GM12873 (cell line): ENCODE results near the gene SNX21.

ENCODE experiments used
- TF ChIP-seq, protein P1 (sequence below): IDR thresholded peaks from 2 replicates; pipeline ENCODE4 v1.5.1; 2012; ENCODE audit warnings: low read depth, mild to moderate bottlenecking, moderate library complexity, low read length, control low read depth; ENCODE audit not compliant: insufficient read depth; ENCODE audit errors: missing control alignments

SNX21 gene, protein sequence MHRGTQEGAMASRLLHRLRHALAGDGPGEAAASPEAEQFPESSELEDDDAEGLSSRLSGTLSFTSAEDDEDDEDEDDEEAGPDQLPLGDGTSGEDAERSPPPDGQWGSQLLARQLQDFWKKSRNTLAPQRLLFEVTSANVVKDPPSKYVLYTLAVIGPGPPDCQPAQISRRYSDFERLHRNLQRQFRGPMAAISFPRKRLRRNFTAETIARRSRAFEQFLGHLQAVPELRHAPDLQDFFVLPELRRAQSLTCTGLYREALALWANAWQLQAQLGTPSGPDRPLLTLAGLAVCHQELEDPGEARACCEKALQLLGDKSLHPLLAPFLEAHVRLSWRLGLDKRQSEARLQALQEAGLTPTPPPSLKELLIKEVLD

DNA sequence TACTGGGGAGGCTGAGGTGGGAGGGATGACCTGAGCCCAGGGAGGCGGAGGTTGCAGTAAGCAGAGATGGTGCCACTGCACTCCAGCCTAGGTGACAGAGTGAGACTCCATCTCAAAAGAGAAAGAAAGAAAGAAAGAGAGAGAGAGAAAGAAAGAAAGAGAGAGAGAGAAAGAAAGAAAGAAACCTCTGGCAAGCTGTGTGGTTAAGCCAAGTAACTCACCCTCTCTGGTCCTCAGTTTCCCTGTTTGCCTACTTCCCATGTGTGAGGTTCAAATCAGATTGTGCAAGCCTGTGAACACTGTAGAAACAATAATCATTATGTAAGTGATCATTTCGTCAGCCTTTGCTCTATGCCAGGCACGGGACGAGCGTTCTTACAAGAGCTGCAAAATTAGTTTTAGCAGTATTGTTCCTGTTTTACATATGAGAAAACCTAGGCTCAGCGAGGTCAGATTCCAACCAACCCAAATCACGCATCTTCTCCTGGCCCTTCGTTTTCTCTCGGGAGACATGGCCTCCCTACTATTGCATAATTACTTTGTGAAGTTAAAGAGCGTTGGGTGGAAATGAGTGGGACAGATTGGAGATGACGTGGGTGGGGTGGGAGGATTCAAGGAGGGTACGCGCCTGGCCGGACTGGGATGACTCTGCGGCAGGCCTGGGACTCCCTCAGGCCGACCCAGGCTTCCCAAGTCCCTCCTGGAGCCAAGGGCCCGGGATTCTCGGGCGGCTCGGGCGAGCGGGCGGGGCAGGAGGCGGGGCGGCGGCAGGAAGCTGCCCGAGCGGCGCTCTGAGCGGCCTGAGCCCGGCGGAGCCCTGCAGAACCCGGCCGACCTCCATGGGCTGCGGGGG is at the start of gene SNX21:
Gene SNX21, plus strand, starts transcription at position 770 of the 853 bp plus-strand sequence. CDS start 121 bp downstream, outside the sequence.
- TF ChIP-seq, protein P1, sequence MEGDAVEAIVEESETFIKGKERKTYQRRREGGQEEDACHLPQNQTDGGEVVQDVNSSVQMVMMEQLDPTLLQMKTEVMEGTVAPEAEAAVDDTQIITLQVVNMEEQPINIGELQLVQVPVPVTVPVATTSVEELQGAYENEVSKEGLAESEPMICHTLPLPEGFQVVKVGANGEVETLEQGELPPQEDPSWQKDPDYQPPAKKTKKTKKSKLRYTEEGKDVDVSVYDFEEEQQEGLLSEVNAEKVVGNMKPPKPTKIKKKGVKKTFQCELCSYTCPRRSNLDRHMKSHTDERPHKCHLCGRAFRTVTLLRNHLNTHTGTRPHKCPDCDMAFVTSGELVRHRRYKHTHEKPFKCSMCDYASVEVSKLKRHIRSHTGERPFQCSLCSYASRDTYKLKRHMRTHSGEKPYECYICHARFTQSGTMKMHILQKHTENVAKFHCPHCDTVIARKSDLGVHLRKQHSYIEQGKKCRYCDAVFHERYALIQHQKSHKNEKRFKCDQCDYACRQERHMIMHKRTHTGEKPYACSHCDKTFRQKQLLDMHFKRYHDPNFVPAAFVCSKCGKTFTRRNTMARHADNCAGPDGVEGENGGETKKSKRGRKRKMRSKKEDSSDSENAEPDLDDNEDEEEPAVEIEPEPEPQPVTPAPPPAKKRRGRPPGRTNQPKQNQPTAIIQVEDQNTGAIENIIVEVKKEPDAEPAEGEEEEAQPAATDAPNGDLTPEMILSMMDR: no peak

DNA sequence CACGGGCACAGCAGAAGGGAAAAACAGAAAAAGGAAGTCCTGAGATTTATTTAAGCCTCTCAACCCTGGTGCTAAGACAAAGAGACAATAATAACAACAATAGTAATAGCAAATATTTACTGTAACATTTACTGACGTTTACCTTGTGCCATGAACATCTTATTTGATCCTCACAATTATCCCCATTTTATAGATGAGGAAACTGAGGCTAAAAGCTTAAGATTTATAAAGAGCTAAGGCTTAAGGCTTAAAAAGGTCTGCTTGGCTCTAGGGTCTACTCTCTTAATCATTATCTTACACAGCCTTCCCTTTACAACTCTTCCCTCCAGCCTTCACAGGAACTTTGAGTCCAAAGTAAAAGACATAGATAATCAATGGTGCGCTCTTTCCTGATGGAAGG is 45.2 kb upstream of the SNX21 start:
- TF ChIP-seq, protein P1: no peak

DNA sequence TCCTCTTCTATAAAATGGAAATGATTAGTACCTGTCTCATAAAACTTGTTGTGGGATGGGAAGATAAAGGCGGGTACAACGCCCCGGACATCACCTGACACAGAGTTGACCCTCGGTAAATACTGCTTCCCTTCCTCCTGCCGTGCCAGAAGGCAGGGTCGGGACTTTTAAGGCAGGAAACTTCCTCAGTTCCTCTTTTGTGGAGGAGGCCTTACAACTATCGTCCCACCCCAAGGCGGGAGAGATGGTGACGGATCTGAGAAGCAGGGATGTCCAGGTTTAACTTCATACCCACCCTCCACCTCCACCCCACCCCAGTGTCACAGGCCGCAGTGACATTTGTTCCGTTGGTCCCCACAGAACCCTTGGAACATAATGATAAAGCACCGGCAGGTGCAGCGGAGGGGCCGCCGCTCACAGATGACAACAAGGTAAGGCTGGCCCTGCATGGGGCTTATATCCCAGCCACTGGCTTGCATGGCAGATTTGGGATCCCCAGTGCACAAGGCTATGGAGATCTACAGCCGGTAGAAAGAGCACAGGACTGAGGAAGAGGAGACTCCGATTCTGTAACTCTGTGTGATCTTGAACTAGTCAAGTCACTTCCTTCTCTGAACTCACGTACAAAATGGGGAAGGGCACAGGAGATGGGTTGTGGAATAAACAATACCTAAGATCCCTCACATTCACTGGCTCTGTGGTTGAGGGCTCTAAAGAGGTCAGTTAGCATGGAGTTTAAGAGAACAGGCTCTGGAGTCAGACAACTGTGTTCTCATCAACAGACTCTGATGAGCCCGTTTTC is 41.1 kb upstream of the SNX21 start:
- TF ChIP-seq, protein P1: no peak

DNA sequence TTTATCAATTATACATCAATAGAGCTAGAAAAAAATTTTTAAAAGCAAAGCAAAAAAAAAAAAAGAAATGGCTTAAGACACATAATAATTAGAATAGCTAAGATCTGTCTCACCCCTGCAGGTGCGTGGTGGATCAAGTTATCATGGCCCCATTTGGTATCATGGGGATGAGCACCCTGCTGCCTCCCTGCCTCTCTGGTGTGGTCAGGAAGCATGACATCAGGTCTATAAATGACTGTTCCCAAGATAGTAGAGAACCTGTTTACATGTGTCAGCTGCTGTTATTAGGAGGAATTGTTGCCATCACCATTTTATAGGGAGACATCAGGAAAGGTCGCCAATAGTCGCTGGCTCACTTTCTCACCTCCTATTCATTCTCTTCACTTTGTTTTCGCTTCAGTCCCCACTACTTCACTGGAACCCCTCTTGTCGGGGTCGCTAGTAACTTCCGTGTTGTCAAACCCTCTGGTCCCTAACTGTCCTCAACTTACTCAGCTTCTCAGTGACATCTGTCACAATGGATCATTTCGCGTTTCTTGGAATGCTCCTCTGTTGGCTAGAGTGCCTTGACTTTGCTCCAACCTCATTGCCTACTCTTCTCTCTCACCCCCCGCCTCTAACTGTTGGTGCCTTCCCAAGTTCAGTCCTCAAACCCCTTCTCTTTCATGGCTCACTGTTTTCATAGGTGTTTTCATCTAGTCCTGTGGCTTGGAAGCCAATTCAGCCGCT is 37.1 kb upstream of the SNX21 start:
- TF ChIP-seq, protein P1: no peak

DNA sequence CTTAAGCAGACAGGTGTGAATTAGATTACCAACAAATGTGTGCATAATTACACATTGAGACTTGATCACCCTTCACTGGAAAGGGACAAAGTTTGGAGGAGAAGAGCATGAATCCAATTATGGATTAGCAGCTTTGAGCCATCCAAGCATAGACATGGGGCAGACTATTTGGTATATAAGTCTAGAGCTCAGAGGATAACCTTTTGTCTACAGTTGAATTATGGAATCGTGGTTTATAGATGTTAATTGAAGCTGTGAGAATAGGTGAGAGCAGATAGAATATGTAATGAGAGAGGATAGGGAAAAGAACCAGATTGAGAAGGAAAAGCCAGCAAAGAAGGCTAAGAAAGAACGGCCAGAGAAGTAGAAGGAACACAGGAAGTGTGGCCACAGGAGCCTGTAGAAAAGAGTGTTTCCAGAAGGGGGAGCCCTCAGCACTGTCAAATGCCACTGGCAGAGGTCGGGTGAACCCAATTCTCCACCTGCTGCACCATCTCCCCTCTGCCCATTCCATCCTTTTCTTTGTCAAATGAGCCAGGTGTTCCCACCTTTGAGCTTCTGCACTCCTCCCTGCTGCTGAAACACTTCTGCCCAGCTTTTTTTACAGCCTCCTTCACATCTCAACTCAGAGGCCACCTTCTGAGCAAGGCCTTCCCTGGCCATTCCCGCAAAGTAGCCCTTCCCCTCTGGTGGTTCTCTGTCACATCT is 34.5 kb upstream of the SNX21 start:
- TF ChIP-seq, protein P1: peak; percentile 92

DNA sequence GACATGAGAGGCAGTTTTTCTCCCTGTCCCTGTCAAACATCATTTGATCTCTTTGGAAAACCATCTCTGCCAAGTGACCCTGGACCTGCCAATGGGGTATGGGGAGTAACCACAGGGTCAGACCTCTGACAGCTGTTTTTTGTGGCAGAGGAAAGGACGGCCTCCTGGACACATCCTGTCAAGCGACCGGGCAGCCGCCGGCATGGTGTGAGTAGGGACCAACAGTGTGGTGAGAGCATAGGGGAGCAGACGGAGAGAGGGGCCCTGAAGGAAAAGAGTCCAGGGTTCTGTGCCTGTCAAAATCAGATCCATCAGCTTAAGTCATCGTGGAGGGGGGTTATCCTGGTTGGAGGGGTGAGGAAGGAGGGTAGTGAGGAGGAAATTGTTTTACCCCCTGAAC is 31.7 kb upstream of the SNX21 start:
- TF ChIP-seq, protein P1: no peak
